T-helper 22 cell (primary cell): Measurements from ENCODE around the gene CD1D.
"Not testable (repeated sequence)": the region's sequence is repeated elsewhere in the genome, so short reads cannot be mapped to it uniquely, and the experiment has no call there.

Experiments used
- DNase-seq: peaks from one replicate; pipeline ENCODE4 v3.0.0-alpha.2; 2020; ENCODE audit warnings: low read depth

CD1D gene

GRCh38 chr1:158176849-158177699, 3.6 kb upstream of the CD1D start:
- DNase-seq, result not testable (repeated sequence)

- DNase-seq, result no peak
Measured at GRCh38 chr1:158177700-158178450, 2.8 kb upstream of the CD1D start.

GRCh38 chr1:158179301-158180041, 1.2 kb upstream of the CD1D start:
- no peak for DNase-seq

- DNase-seq, result no peak
Measured at GRCh38 chr1:158181577-158181922, 855 bp downstream of the CD1D start.

- no peak for DNase-seq
Measured at GRCh38 chr1:158185770-158186169, 5.1 kb downstream of the CD1D start.

GRCh38 chr1:158186180-158186579, 5.5 kb downstream of the CD1D start:
- no peak for DNase-seq

- no peak for DNase-seq
Measured at GRCh38 chr1:158188611-158189010, 7.9 kb downstream of the CD1D start.

- DNase-seq, result no peak
Measured at GRCh38 chr1:158189624-158190023, 8.9 kb downstream of the CD1D start.

GRCh38 chr1:158191299-158191698, 10.6 kb downstream of the CD1D start:
- DNase-seq, result no peak

GRCh38 chr1:158196461-158196860, 15.8 kb downstream of the CD1D start:
- DNase-seq, result no peak

GRCh38 chr1:158199849-158200248, 19.2 kb downstream of the CD1D start:
- DNase-seq, result no peak

GRCh38 chr1:158200527-158200926, 19.8 kb downstream of the CD1D start:
- no peak for DNase-seq

GRCh38 chr1:158203693-158204457, 23.2 kb downstream of the CD1D start:
- no peak for DNase-seq

GRCh38 chr1:158204458-158204827, 23.7 kb downstream of the CD1D start:
- DNase-seq, result no peak

- DNase-seq, result no peak
Measured at GRCh38 chr1:158208586-158209116, 28.0 kb downstream of the CD1D start.

GRCh38 chr1:158212320-158212719, 31.6 kb downstream of the CD1D start:
- no peak for DNase-seq

- DNase-seq, result not testable (repeated sequence)
Measured at GRCh38 chr1:158223445-158223844, 42.8 kb downstream of the CD1D start.

GRCh38 chr1:158227904-158228623, 47.4 kb downstream of the CD1D start:
- DNase-seq, result no peak
